Iris pigment epithelial cell (primary cell): Measurements from ENCODE around the gene TPRX1.
"Not testable (repeated sequence)": the region's sequence is repeated elsewhere in the genome, so short reads cannot be mapped to it uniquely, and the experiment has no call there.

ENCODE experiments used
- DNase-seq: peaks from one replicate; pipeline ENCODE4 v3.0.0-alpha.2; 2011; ENCODE audit warnings: low read depth

TPRX1 gene

GRCh38 chr19:47804451-47804850, at the start of gene TPRX1:
Gene TPRX1, minus strand, starts transcription at chr19:47804551. Its CDS starts 12 bp downstream, at chr19:47804539.
- not testable (repeated sequence) for DNase-seq

- no peak for DNase-seq
Observed at GRCh38 chr19:47853003-47853402, 48.7 kb upstream of the TPRX1 start.

GRCh38 chr19:47848823-47849473, 44.6 kb upstream of the TPRX1 start:
- DNase-seq = peak; percentile 41

- DNase-seq = no peak
Observed at GRCh38 chr19:47848425-47848822, 44.1 kb upstream of the TPRX1 start.

GRCh38 chr19:47842941-47843340, 38.6 kb upstream of the TPRX1 start:
- DNase-seq = no peak

- DNase-seq = peak; percentile 13
Observed at GRCh38 chr19:47839913-47840312, 35.6 kb upstream of the TPRX1 start.

GRCh38 chr19:47839411-47839810, 35.1 kb upstream of the TPRX1 start:
- no peak for DNase-seq

- no peak for DNase-seq
Observed at GRCh38 chr19:47836038-47836437, 31.7 kb upstream of the TPRX1 start.

GRCh38 chr19:47832723-47833122, 28.4 kb upstream of the TPRX1 start:
- DNase-seq = no peak

GRCh38 chr19:47826800-47827199, 22.4 kb upstream of the TPRX1 start:
- DNase-seq = no peak

- no peak for DNase-seq
Observed at GRCh38 chr19:47824396-47824795, 20.0 kb upstream of the TPRX1 start.

GRCh38 chr19:47821460-47822020, 17.2 kb upstream of the TPRX1 start, which contains the start of gene CRX:
Gene CRX, plus strand, starts transcription at chr19:47821937. Its CDS starts 12,507 bp downstream, at chr19:47834444.
- no peak for DNase-seq

- no peak for DNase-seq
Observed at GRCh38 chr19:47820410-47820809, 16.1 kb upstream of the TPRX1 start.

- no peak for DNase-seq
Observed at GRCh38 chr19:47819858-47820257, 15.5 kb upstream of the TPRX1 start.

- DNase-seq = not testable (repeated sequence)
Observed at GRCh38 chr19:47818221-47818620, 13.9 kb upstream of the TPRX1 start.

- not testable (repeated sequence) for DNase-seq
Observed at GRCh38 chr19:47816270-47816669, 11.9 kb upstream of the TPRX1 start.

GRCh38 chr19:47813995-47814328, 9.6 kb upstream of the TPRX1 start:
- no peak for DNase-seq

GRCh38 chr19:47813304-47813994, 9.1 kb upstream of the TPRX1 start:
- DNase-seq = peak; percentile 34

GRCh38 chr19:47806435-47806834, 2.1 kb upstream of the TPRX1 start:
- no peak for DNase-seq

- DNase-seq = no peak
Observed at GRCh38 chr19:47805313-47805712, 962 bp upstream of the TPRX1 start.

- not testable (repeated sequence) for DNase-seq
Observed at GRCh38 chr19:47803671-47804070, 680 bp downstream of the TPRX1 start.

GRCh38 chr19:47803148-47803547, 1.2 kb downstream of the TPRX1 start:
- not testable (repeated sequence) for DNase-seq

- no peak for DNase-seq
Observed at GRCh38 chr19:47802521-47803043, 1.8 kb downstream of the TPRX1 start.
